ENCODE data around the gene CCR5AS.
"Not testable (repeated sequence)": the region's sequence is repeated elsewhere in the genome, so short reads cannot be mapped to it uniquely, and the experiment has no call there.

CCR5AS gene

GRCh38 chr3:46426476-46426875 is 19.6 kb upstream of the CCR5AS start:
- H2BK20ac ChIP-seq (ENCODE audit: low read length); H3K4me2 ChIP-seq (ENCODE audit: insufficient read depth in 1 of 2, low read depth in 2 of 2, low read length in 2 of 2); H3K79me1 ChIP-seq (ENCODE audit: low read depth, low read length); H2BK120ac ChIP-seq (replicated peaks; ENCODE audit: low read depth, low read length); H4K91ac ChIP-seq (replicated peaks; ENCODE audit: insufficient read length, low read length); H3K18ac ChIP-seq (ENCODE audit: extremely low read depth, low read length); H4K8ac ChIP-seq (ENCODE audit: extremely low read depth, insufficient read depth, low read length); H3K27ac ChIP-seq (ENCODE audit: low read depth, low read length); H4K20me1 ChIP-seq (replicated peaks in 1 of 2; ENCODE audit: control insufficient read depth in 1 of 2, insufficient read depth in 2 of 2, low read length in 2 of 2); H3K79me2 ChIP-seq (ENCODE audit: control insufficient read depth in 1 of 2, insufficient read depth in 2 of 2, low read length in 2 of 2); H4K5ac ChIP-seq (ENCODE audit: insufficient read length, low read depth, low read length); H2BK12ac ChIP-seq (ENCODE audit: low read depth, low read length); H3K9me3 ChIP-seq (ENCODE audit: insufficient read depth in 2 of 2, low read depth in 1 of 2, low read length in 1 of 2); H3K14ac ChIP-seq (ENCODE audit: insufficient read length); H3K36me3 ChIP-seq (ENCODE audit: control insufficient read depth in 2 of 4, insufficient read depth in 4 of 4, low read length in 3 of 4); H2BK15ac ChIP-seq (ENCODE audit: low read length); H3K23ac ChIP-seq (ENCODE audit: insufficient read length); FAIRE-seq; H3K4me3 ChIP-seq (ENCODE audit: extremely low read depth in 1 of 4, insufficient read depth in 2 of 4, low read depth in 3 of 4, low read length in 4 of 4); H3K9ac ChIP-seq (replicated peaks in 1 of 4; ENCODE audit: extremely low read depth in 1 of 4, low read depth in 3 of 4, low read length in 3 of 4); H3K27me3 ChIP-seq (replicated peaks in 1 of 4; ENCODE audit: control insufficient read depth in 3 of 4, extremely low read depth in 1 of 4, insufficient read depth in 3 of 4, low read length in 3 of 4); H3K56ac ChIP-seq (replicated peaks; ENCODE audit: insufficient read length, low read depth, low read length); POLR2A ChIA-PET (ENCODE audit: partially characterized antibody); DNase-seq (ENCODE audit: low read depth in 1 of 2, low spot score in 2 of 2); H3K23me2 ChIP-seq (ENCODE audit: low read depth, low read length); H3K4me1 ChIP-seq (replicated peaks in 1 of 4; ENCODE audit: control insufficient read depth in 3 of 4, insufficient read depth in 4 of 4, low read length in 3 of 4); H2BK5ac ChIP-seq (ENCODE audit: low read depth, low read length); H3K4ac ChIP-seq (replicated peaks; ENCODE audit: insufficient read length, low read depth, low read length); H2AK5ac ChIP-seq (ENCODE audit: low read depth, low read length): not testable (repeated sequence)
- 84% methylated on average over 4 of the region's 4 CpGs; no CpG with 5 or more reads in 1 of the 2 experiments for WGBS, 2 experiments (ENCODE audit: extremely low coverage in 1 of 2, insufficient coverage in 1 of 2, insufficient read length in 1 of 2, insufficient replicate concordance in 2 of 2, low coverage in 1 of 2, low lambda C conversion rate in 2 of 2, missing lambda C conversion rate in 1 of 2)
- H2AFZ ChIP-seq (ENCODE audit: low read length): 0 out of 2 replicates have a peak overlapping the region, but pooled peaks have one; percentile 38
- CTCF ChIA-PET (ENCODE audit: partially characterized antibody): interaction anchor here (0.7 to 4.6 kb wide), 12 partner anchors 13 to 348 kb away, joined by 3 to 31 read pairs (median 5); partner anchors contain the start of genes CCR5, CCR5AS and CCRL2
